ENCODE data around the gene ATP2A3.

Gene ATP2A3

DNA sequence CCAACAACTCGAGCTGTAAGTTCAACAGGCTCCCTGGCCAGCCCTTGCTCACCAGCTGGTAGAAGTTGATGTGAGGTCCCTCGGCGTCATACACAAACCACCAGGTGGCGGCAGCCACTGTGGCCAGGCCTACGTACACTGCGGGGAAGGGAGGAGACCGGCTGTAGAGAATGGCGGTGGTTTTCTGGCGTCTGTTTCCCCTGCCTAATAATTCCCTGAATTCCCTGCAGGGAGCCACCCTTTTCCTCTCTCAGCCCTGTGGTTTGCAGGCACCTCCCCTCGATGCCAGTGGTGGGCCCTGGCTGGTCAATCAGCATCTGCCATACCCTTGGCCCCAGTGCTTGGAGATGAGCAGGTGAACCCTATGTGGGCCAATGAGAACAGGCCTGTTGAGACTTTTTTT lies 29.1 kb downstream of the ATP2A3 start:
- peak; percentile 80 for DNase-seq (ENCODE audit: low spot score)
- in situ Hi-C loops (cut with MboI; ENCODE audit: low sequenced_read_pairs, unreplicated experiment): no loop called here
- TF ChIP-seq, protein P1, sequence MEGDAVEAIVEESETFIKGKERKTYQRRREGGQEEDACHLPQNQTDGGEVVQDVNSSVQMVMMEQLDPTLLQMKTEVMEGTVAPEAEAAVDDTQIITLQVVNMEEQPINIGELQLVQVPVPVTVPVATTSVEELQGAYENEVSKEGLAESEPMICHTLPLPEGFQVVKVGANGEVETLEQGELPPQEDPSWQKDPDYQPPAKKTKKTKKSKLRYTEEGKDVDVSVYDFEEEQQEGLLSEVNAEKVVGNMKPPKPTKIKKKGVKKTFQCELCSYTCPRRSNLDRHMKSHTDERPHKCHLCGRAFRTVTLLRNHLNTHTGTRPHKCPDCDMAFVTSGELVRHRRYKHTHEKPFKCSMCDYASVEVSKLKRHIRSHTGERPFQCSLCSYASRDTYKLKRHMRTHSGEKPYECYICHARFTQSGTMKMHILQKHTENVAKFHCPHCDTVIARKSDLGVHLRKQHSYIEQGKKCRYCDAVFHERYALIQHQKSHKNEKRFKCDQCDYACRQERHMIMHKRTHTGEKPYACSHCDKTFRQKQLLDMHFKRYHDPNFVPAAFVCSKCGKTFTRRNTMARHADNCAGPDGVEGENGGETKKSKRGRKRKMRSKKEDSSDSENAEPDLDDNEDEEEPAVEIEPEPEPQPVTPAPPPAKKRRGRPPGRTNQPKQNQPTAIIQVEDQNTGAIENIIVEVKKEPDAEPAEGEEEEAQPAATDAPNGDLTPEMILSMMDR (IDR thresholded peaks at IDR 0.05; ENCODE audit: borderline replicate concordance, control extremely low read depth, extremely low read depth, insufficient read depth, missing control alignments): peak; percentile 52

DNA sequence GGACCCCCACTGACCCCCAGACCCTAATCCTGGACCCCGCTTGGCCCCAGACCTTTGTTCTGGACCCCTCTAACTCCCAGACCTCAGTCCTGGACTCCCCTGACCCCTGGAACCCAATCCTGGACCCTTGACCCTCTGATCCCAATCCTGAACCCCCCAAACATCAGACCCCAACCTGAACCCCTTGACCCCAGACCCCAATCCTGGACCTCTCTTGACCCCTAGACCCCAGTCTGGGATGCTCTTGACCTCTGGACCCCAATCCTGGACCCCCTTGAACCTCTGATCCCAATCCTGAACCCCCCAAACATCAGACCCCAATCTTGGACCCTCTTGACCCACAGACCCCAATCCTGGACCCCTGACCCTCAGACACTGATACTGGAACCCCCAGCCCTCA lies 34.5 kb downstream of the ATP2A3 start:
- no peak for DNase-seq (ENCODE audit: low spot score)
- in situ Hi-C loops (cut with MboI; ENCODE audit: low sequenced_read_pairs, unreplicated experiment): no loop called here
- TF ChIP-seq, protein P1 (IDR thresholded peaks at IDR 0.05; ENCODE audit: borderline replicate concordance, control extremely low read depth, extremely low read depth, insufficient read depth, missing control alignments): no peak

DNA sequence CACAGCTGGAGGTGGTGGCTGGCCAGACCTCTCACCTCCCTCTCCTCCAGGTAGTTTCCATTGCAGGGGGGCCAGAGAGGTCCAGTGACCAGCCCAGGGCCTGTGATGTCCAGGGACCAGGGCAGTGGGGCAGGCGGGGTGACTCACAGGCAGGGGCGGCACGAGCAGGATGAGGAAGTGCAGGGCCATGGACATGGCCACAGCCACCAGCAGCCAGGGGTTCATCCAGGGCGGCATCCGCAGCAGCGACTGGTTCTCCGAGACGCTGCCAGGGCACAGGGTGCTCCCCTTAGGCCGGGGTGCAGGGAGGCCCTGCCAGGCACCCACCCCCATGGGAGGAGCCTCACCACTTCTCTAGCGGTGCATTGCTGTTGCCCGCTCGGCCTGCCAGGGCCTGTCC lies 35.1 kb downstream of the ATP2A3 start:
- no peak for DNase-seq (ENCODE audit: low spot score)
- in situ Hi-C loops (cut with MboI; ENCODE audit: low sequenced_read_pairs, unreplicated experiment): no loop called here
- TF ChIP-seq, protein P1 (IDR thresholded peaks at IDR 0.05; ENCODE audit: borderline replicate concordance, control extremely low read depth, extremely low read depth, insufficient read depth, missing control alignments): no peak

DNA sequence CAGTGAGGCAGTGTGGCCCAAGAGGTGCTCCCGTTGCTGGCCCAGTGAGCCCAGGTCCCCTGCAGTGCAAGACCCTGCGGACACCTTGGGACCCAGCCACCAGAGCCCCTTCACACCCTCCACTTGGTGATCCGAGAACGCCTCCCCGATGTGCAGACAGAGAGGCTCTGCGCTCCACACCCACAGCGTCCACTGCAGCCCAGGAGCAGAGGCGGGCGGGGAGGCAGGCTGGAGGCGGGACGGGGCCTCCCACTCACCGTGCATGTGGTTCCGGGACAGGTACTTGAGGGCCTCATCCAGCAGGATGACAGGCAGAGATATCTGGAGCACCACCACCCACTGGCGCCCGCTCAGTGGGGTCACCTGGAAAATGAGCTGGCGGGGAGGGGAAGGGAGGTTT lies 35.8 kb downstream of the ATP2A3 start:
- no peak for DNase-seq (ENCODE audit: low spot score)
- TF ChIP-seq, protein P1 (IDR thresholded peaks at IDR 0.05; ENCODE audit: borderline replicate concordance, control extremely low read depth, extremely low read depth, insufficient read depth, missing control alignments): no peak
- in situ Hi-C loops (cut with MboI; ENCODE audit: low sequenced_read_pairs, unreplicated experiment): no loop called here

DNA sequence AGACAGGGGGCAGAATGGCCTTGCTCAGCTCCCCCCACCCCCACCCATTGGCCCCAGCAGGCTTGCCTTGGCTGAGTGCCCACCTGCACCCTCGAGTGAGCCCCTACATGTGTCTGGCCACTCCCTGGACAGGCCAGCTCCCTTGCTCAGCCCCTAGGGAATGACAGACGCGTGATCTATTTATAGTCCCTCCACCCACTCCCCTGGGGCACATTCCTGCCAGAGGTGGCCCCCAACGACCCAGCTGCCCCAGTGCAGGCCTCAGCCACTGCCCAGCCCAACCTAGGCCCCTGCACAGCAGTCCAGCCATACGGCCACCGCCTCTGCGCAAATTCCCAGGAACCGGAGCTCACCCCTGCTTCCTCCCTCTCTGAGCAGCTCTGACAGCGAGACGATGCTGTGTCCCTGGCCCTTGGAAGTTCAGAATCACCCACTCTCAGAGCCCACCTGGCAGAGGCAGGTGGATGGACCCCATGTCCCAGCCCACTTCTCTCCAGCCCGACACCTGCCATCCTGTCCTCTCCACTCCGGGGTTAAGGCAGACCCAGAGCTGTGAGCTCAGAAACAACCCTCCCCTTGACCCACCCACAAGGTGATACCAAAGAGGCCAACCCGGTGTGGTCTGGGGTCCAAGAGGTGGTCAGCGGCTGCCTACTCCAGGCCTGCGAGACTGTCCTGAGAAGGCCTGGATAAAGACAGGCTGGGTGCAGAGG lies 36.5 kb downstream of the ATP2A3 start:
- in situ Hi-C loops (cut with MboI; ENCODE audit: low sequenced_read_pairs, unreplicated experiment): no loop called here
- TF ChIP-seq, protein P1 (IDR thresholded peaks at IDR 0.05; ENCODE audit: borderline replicate concordance, control extremely low read depth, extremely low read depth, insufficient read depth, missing control alignments): no peak
- DNase-seq (ENCODE audit: low spot score): no peak

DNA sequence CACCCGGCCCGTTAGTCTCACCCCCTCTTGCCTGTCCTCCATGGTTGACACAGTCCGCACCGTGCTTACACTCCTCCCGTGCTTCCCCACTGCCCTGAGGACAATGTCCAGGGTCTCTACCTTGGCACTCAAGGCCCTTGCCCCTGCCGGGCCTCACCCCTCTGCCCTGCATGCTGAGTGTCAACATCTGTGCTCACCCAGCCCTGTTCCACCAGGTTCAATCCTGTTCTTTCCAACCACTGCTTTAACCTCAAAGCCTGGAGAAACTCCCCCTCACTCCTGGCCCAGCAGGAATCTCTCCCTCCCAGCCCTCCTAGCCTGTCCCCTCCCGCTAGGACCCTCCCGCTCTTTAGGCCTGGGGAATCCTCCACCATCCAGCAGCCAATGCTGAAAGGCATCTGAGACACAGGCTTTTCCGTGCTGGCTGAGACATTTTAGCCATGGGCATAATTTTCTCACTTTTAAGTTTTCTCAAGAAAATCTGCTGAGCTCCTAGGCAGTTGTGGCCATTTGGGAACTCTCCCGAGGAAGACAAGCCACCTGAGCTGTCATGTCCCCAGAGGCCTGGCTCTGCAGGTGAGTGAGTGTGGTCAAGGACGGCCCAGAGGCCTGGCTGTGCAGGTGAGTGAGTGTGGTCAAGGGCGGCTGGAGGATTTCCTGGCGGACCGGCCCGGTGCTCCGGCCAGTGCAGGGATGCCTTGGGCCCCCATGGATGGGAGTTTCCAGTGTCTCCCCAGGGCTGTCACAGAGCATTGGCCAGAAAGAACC lies 37.2 kb downstream of the ATP2A3 start:
- in situ Hi-C loops (cut with MboI; ENCODE audit: low sequenced_read_pairs, unreplicated experiment): no loop called here
- no peak for DNase-seq (ENCODE audit: low spot score)

More for the DNA sequence above, 37.2 kb downstream of the ATP2A3 start:
- TF ChIP-seq, protein P1 (IDR thresholded peaks at IDR 0.05; ENCODE audit: borderline replicate concordance, control extremely low read depth, extremely low read depth, insufficient read depth, missing control alignments): no peak

Data from GM13976 (cell line).